Peyer's patch (tissue), 4 donors: ENCODE measurements around the gene EMID1.

Experiments
- CTCF ChIP-seq, 6 experiments: fragments of 450-650 bp in 4 of 6; fragments of 200-600 bp in 2 of 6; sonication (generic) in 1 of 6; IDR thresholded peaks; one replicate each; pipeline ENCODE4 v1.5.1; 2017 to 2019; ENCODE audit warnings: antibody characterized with exemption in 6 of 6, mild to moderate bottlenecking in 3 of 6, moderate library complexity in 1 of 6
- POLR2A ChIP-seq, 2 donors: fragments of 450-650 bp; IDR thresholded peaks; one replicate each; pipeline ENCODE4 v1.5.1; 2017; ENCODE audit warnings: antibody characterized with exemption in 2 of 2, mild to moderate bottlenecking in 2 of 2, moderate library complexity in 2 of 2

DNA sequence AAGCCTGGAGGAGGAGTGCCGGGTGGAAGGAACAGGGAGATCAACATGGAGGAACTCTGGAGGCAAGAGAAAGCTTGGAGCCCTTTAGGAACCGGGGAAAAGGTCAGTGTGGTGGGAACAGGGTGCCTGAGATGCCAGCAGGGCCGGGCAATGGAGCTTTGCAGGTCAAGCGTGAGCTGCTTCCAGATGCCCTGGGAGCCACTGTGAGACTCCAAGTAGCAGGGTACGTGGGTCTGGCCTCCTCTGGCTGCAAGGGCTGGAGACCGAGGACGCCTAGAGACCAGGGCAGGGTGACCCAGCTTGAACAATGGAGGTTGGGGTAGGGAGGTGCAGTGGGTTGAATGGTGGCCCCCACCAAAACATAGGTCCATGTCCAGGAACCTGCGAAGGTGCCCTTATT lies 15.6 kb upstream of the EMID1 start:
- no peak for TF ChIP-seq POLR2A (IDR thresholded peaks at IDR 0.05)
- no peak for TF ChIP-seq CTCF (IDR thresholded peaks at IDR 0.05)
